Activated effector memory CD4-positive, alpha-beta T cell treated with Interleukin-2 at 50 U/mL for 16 hours (primary cell): ENCODE data around the gene BAIAP2L1.

Experiments used
- DNase-seq: peaks from one replicate; pipeline ENCODE4 v3.0.0-alpha.2; 2020

Gene BAIAP2L1

GRCh38 chr7:98357751-98358161 lies 43.1 kb downstream of the BAIAP2L1 start:
- DNase-seq = no peak

GRCh38 chr7:98355250-98355538 lies 45.7 kb downstream of the BAIAP2L1 start:
- no peak for DNase-seq

GRCh38 chr7:98354511-98355249 lies 46.2 kb downstream of the BAIAP2L1 start:
- DNase-seq = no peak

- no peak for DNase-seq
These were observed 46.8 kb downstream of the BAIAP2L1 start for GRCh38 chr7:98354052-98354451.

GRCh38 chr7:98352621-98353020 lies 48.3 kb downstream of the BAIAP2L1 start:
- DNase-seq = no peak

GRCh38 chr7:98351136-98351535 lies 49.8 kb downstream of the BAIAP2L1 start:
- DNase-seq = no peak

GRCh38 chr7:98348726-98349474 lies 52.0 kb downstream of the BAIAP2L1 start:
- DNase-seq = no peak

- no peak for DNase-seq
These were observed 54.3 kb downstream of the BAIAP2L1 start for GRCh38 chr7:98346515-98347069.

- no peak for DNase-seq
These were observed 59.8 kb downstream of the BAIAP2L1 start for GRCh38 chr7:98341106-98341505.

GRCh38 chr7:98339043-98339442 lies 61.8 kb downstream of the BAIAP2L1 start:
- no peak for DNase-seq

GRCh38 chr7:98338441-98338840 lies 62.4 kb downstream of the BAIAP2L1 start:
- no peak for DNase-seq

GRCh38 chr7:98335411-98335977 lies 65.4 kb downstream of the BAIAP2L1 start:
- DNase-seq = no peak

- no peak for DNase-seq
These were observed 66.8 kb downstream of the BAIAP2L1 start for GRCh38 chr7:98334081-98334480.

GRCh38 chr7:98330926-98331529 lies 69.9 kb downstream of the BAIAP2L1 start:
- DNase-seq = no peak

- no peak for DNase-seq
These were observed 71.0 kb downstream of the BAIAP2L1 start for GRCh38 chr7:98329791-98330373.

- DNase-seq = no peak
These were observed 71.6 kb downstream of the BAIAP2L1 start for GRCh38 chr7:98329100-98329790.

- DNase-seq = no peak
These were observed 76.1 kb downstream of the BAIAP2L1 start for GRCh38 chr7:98324782-98325181.

GRCh38 chr7:98323597-98324322 lies 77.1 kb downstream of the BAIAP2L1 start:
- DNase-seq = no peak

GRCh38 chr7:98322331-98323270 lies 78.3 kb downstream of the BAIAP2L1 start:
- no peak for DNase-seq

- DNase-seq = no peak
These were observed 79.6 kb downstream of the BAIAP2L1 start for GRCh38 chr7:98321301-98321700.

GRCh38 chr7:98319176-98319575 lies 81.7 kb downstream of the BAIAP2L1 start:
- no peak for DNase-seq
